Mammary microvascular endothelial cell (primary cell): ENCODE results near the gene IER3. TPM values are rescaled to one million over a fixed set of nuclear protein-coding genes. Genes with fewer than 3 reads are reported as not detected.

Experiments used
- total RNA-seq: library from RNA; depleted of rRNA; stranded (reverse); fragments of >200 nt; gene quantifications from 2 replicates; pipeline ENCODE4 v1.2.3, GENCODE V29; 2015

Gene IER3
- total RNA-seq = 72.1 and 91.5 TPM in 2 replicates

GRCh38 chr6:30744054-30744805 lies at the start of gene IER3:
IER3 (minus strand) TSS chr6:30744547; CDS start chr6:30744518, 29 bp downstream.

GRCh38 chr6:30742316-30743098 lies 1.8 kb downstream of the IER3 start, which contains the start of gene FLOT1:
FLOT1 (minus strand) TSS chr6:30742687; CDS start chr6:30742189, 498 bp downstream.

GRCh38 chr6:30719791-30720737 lies 24.3 kb downstream of the IER3 start, which contains the start of gene TUBB:
TUBB (plus strand) TSS chr6:30720352; CDS start chr6:30720507, 155 bp downstream.

GRCh38 chr6:30717129-30717844 lies 27.1 kb downstream of the IER3 start, which contains the start of gene MDC1:
MDC1 (minus strand) TSS chr6:30717281; CDS start chr6:30715175, 2,106 bp downstream.

Other genes starting within 250 kb of the IER3 start
- gene GNL1, start 188.1 kb downstream of the IER3 start, total RNA-seq = 33.2 and 40.0 TPM in 2 replicates
- gene PRR3, start 187.3 kb downstream of the IER3 start, total RNA-seq = 1.9 and 5.6 TPM in 2 replicates
- 48.7 and 53.4 TPM in 2 replicates for gene ABCF1, start 173.1 kb downstream of the IER3 start, total RNA-seq
- 21.8 and 24.0 TPM in 2 replicates for gene PPP1R10, start 127.3 kb downstream of the IER3 start, total RNA-seq
- gene MRPS18B, start 126.7 kb downstream of the IER3 start, total RNA-seq = 55.8 and 57.7 TPM in 2 replicates
- 2.9 and 6.0 TPM in 2 replicates for gene ATAT1, start 117.7 kb downstream of the IER3 start, total RNA-seq
- gene C6orf136, start 97.4 kb downstream of the IER3 start, total RNA-seq = 7.7 and 8.0 TPM in 2 replicates
- 31.8 and 36.3 TPM in 2 replicates for gene DHX16, start 71.5 kb downstream of the IER3 start, total RNA-seq
- gene PPP1R18, start 57.9 kb downstream of the IER3 start, total RNA-seq = 78.3 and 93.0 TPM in 2 replicates
- 18.4 and 18.5 TPM in 2 replicates for gene NRM, start 53.6 kb downstream of the IER3 start, total RNA-seq
- 12.4 and 12.5 TPM in 2 replicates for gene MDC1, start 27.3 kb downstream of the IER3 start, total RNA-seq
- gene TUBB, start 24.2 kb downstream of the IER3 start, total RNA-seq = 1,014 and 1,183 TPM in 2 replicates
- 138 and 156 TPM in 2 replicates for gene FLOT1, start 1.9 kb downstream of the IER3 start, total RNA-seq
- gene DDR1, start 140.0 kb upstream of the IER3 start, total RNA-seq = 3.7 and 6.3 TPM in 2 replicates
- 13.0 and 16.6 TPM in 2 replicates for gene GTF2H4, start 163.7 kb upstream of the IER3 start, total RNA-seq
- 19.5 and 23.0 TPM in 2 replicates for gene VARS2, start 169.7 kb upstream of the IER3 start, total RNA-seq
- gene SFTA2, start 187.6 kb upstream of the IER3 start, total RNA-seq = not detected in 2 replicates
- gene MUCL3, start 196.4 kb upstream of the IER3 start, total RNA-seq = 0.07 TPM in 1 of 2 replicates, not detected in the other
- not detected in 2 replicates for gene MUC21, start 239.2 kb upstream of the IER3 start, total RNA-seq